Hepatocyte (in vitro differentiated cells): ENCODE results near the gene TMEM182.

Source experiments
- CTCF ChIP-seq: fragments of 200-600 bp; sonication (generic); IDR thresholded peaks from 2 replicates; pipeline ENCODE4 v1.5.1; 2016; ENCODE audit warnings: antibody characterized with exemption, mild to moderate bottlenecking; ENCODE audit not compliant: poor library complexity
- EZH2 ChIP-seq: fragments of 200-600 bp; sonication (generic); IDR thresholded peaks from 2 replicates; pipeline ENCODE4 v1.6.1; 2016; ENCODE audit warnings: antibody characterized with exemption, mild to moderate bottlenecking, borderline replicate concordance
- EZH2phosphoT487 ChIP-seq: fragments of 200-600 bp; sonication (generic); IDR thresholded peaks from one replicate; pipeline ENCODE4 v1.6.1; 2018; ENCODE audit warnings: antibody characterized with exemption, mild to moderate bottlenecking, low read depth, moderate library complexity; ENCODE audit not compliant: unreplicated experiment, severe bottlenecking

GRCh38 chr2:102809291-102810189, 47.7 kb downstream of the TMEM182 start:
- no peak for TF ChIP-seq CTCF
- no peak for TF ChIP-seq EZH2
- no peak for TF ChIP-seq EZH2phosphoT487
